AG10803 (cell line): ENCODE data around the gene NOP56.

Experiments used
- DNase-seq: peaks from one replicate; pipeline ENCODE4 v3.0.0; 2010; ENCODE audit warnings: low read depth
- H3K4me3 ChIP-seq: 2 replicates; pipeline ENCODE4 v1.5.1; 2011; ENCODE audit warnings: mild to moderate bottlenecking, low read length, control low read depth
- CTCF ChIP-seq: conservative IDR thresholded peaks from 2 replicates; pipeline ENCODE4 v1.5.1; 2011; ENCODE audit warnings: mild to moderate bottlenecking, low read length, control low read depth, inconsistent platforms

Gene NOP56

DNA sequence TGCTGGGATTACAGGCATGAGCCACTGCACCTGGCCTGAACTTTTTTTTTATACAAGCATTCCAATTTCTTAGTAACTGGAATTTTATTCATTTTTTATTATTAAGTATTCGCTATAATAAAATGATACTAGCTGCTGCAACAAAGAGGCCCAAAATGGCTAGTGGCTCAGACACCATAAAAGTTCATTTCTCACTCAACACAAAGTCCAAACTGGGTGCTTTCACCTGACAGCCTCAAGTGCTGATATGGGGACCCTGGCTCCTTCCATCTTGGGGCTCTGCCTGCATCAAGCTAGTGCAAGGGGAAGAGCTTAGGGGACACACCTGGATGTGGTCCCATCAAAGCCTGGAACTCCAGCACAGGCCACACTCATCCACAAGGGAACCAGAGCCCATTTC is 12.2 kb upstream of the NOP56 start:
- TF ChIP-seq CTCF, result no peak
- no peak overlapping the region for H3K4me3 ChIP-seq
- DNase-seq, result no peak

GRCh38 chr20:2640899-2641298 is 11.5 kb upstream of the NOP56 start:
- no peak for DNase-seq
- TF ChIP-seq CTCF, result no peak

GRCh38 chr20:2643708-2644107 is 8.7 kb upstream of the NOP56 start:
- no peak overlapping the region for H3K4me3 ChIP-seq
- DNase-seq, result no peak
- TF ChIP-seq CTCF, result no peak

More at GRCh38 chr20:2640899-2641298, 11.5 kb upstream of the NOP56 start:
- no peak overlapping the region for H3K4me3 ChIP-seq

DNA sequence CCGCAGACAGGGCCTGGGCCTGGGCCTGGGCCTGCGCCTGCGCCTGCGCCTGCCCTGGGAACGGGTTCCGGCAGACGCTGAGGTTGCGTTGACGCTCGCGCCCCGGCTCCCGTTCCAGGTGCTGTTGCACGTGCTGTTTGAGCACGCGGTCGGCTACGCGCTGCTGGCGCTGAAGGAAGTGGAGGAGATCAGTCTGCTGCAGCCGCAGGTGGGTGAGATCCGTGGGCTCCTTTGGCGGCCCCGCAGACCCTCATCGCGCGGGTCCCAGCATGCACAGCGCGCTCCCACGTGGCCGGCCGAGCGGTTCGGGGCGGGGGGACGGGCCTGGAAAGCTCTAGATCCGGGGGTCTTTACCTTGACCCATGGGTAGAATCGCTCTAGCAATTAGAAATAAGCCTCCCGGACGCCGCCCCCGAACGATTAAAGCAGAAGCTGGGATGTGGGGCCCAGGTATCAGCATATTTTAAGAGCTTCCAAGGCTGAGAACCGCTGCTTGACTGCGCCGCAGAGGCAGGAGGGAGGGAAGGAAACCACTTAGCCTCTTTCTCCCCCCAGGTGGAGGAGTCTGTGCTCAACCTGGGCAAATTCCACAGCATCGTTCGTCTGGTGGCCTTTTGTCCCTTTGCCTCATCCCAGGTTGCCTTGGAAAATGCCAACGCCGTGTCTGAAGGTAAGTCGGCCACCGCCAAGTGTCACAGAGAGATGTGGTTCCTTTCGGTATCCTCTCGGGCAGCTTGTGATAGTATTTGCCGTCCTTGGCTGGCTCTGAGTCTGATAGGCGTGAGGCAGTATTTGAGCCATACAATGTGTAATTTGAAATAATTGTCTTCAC is 508 bp downstream of the NOP56 start:
- no peak for TF ChIP-seq CTCF
- DNase-seq, result no peak
- H3K4me3 ChIP-seq, result peak overlapping the region; percentile 98

DNA sequence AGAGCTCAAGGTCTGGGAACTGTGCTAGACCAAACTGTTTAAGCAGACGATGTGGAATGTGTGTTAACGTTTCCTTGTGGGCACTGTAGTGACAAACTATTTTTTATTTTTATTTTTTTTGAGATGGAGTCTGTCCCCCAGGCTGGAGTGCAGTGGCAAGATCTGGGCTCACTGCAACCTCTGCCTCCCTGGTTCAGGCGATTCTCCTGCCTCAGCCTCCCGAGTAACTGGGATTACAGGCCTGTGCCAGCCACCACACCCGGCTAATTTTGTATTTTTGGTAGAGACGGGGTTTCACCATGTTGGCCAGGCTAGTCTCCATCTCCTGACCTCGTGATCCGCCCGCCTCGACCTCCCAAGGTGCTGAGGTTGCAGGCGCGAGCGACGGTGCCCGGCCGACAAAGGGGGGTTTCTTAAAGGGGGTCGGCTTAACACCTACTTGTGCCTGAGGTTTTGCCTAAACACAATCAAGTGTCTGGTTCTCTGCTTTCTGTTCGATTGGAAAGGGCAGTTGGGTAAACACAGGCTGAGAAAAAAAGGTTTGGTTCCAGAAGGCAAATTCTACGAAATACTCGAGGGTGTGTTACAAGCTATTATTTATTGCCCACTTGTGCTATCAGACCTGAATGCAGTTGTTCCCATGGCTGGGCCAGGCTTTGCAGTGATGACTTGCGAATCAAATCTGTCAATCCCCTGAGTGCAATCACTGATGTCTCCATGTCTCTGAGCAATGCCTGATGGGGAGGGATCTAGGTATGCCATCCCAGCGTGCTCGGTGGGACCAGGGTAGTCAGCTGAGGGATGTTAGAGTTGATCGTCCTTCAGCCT is 1.3 kb downstream of the NOP56 start:
- no peak for TF ChIP-seq CTCF
- peak overlapping the region; percentile 98 for H3K4me3 ChIP-seq
- no peak for DNase-seq

DNA sequence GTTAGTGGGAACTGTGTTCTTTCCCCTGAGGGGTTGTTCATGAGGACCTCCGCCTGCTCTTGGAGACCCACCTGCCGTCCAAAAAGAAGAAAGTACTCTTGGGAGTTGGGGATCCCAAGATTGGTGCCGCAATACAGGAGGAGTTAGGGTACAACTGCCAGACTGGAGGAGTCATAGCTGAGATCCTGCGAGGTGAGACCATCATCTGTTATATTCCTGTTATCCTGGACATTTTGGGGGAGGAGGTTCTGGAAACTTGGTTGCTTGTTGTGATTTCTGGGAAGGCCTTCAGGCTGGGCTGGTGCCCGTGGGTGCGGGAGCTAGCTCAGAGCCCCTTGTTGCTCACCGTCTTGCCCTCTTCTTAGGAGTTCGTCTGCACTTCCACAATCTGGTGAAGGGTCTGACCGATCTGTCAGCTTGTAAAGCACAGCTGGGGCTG is 2.0 kb downstream of the NOP56 start:
- DNase-seq, result no peak
- TF ChIP-seq CTCF, result no peak
- peak overlapping the region; percentile 98 for H3K4me3 ChIP-seq

DNA sequence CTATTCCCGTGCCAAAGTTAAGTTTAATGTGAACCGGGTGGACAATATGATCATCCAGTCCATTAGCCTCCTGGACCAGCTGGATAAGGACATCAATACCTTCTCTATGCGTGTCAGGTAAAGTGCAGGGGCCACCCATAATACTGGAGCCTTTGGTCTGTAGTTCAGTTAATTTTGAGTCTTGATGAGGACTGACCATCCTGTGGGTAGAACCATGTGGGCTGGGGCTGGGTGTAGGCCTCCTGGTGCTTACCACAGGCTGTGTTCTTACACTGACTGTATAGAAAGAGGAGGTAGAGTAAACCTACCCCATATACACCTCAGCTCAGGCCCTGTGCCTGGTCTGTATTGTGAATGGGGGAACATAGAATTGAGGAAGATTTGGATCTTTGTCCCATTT is 2.4 kb downstream of the NOP56 start:
- TF ChIP-seq CTCF, result no peak

More for the DNA sequence above, 2.4 kb downstream of the NOP56 start:
- no peak for DNase-seq
- no peak overlapping the region for H3K4me3 ChIP-seq
